Measurements from ENCODE around the gene GALNS.

DNA sequence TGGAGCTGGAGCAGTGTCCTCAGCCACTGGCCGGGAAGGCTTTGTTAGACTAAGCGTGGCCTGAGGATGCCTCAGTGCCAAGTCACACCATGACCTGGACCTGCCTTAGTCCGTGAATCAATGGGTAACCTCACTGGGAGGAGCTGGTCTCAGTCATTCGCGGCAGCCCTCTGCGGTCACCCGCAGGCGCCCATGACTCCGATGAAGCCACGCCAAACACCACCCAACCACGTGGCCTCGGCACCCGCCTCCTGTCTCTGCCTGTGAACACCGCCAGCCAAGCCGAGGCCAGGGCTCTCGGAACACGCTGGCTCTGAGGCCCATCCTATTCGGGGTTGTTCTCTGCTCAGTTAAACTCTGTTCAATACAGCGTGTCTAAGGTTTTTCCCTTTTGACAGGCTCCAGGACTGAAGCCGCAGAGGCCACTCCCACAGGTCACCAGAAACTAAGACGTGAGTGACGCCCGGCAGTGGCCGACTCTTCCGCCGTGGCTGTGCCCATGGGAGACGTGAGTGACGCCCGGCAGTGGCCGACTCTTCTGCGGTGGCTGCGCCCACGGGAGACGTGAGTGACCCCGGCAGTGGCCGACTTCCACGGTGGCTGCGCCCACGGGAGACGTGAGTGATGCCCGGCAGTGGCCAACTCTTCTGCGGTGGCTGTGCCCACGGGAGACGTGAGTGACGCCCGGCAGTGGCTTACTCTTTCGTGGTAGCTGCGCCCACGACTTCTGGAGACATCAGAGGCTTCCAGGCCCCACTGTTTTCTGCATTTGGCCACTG, 26.6 kb upstream of the GALNS start:
- TF ChIP-seq, protein P1, sequence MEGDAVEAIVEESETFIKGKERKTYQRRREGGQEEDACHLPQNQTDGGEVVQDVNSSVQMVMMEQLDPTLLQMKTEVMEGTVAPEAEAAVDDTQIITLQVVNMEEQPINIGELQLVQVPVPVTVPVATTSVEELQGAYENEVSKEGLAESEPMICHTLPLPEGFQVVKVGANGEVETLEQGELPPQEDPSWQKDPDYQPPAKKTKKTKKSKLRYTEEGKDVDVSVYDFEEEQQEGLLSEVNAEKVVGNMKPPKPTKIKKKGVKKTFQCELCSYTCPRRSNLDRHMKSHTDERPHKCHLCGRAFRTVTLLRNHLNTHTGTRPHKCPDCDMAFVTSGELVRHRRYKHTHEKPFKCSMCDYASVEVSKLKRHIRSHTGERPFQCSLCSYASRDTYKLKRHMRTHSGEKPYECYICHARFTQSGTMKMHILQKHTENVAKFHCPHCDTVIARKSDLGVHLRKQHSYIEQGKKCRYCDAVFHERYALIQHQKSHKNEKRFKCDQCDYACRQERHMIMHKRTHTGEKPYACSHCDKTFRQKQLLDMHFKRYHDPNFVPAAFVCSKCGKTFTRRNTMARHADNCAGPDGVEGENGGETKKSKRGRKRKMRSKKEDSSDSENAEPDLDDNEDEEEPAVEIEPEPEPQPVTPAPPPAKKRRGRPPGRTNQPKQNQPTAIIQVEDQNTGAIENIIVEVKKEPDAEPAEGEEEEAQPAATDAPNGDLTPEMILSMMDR (IDR thresholded peaks at IDR 0.05; ENCODE audit: low read length), result no peak
- TF ChIP-seq EZH2 (IDR thresholded peaks at IDR 0.05; ENCODE audit: borderline replicate concordance, low read length), result no peak

All from OCI-LY1 (cell line).